A549 (cell line): ENCODE measurements around the gene SORCS2. TPM values are rescaled to one million over a fixed set of nuclear protein-coding genes. Genes with fewer than 3 reads are reported as not detected.

Experiments
- ATAC-seq, 2 experiments: fragments of 200-7000 bp in 1 of 2; fragments of >200 bp in 1 of 2; cut with Nextera tagmentation in 1 of 2; cut with Tn5 transposase in 1 of 2; 3 replicates each; pipeline versions ENCODE4 v1.8.0 to v1.9.1; 2018 to 2020; ENCODE audit warnings: mild to moderate bottlenecking in 1 of 2, moderate library complexity in 1 of 2
- CTCF ChIA-PET: fragments of 300-600 bp; sonication (Branson Sonifier 250); formaldehyde crosslinking; extraction: SDS; loops from one replicate; lab custom pipeline; 2021; ENCODE audit warnings: antibody characterized with exemption, inconsistent platforms; lab: Yijun Ruan, JAX
- POLR2A ChIA-PET: fragments of 350-600 bp; formaldehyde crosslinking; extraction: SDS; loops from one replicate; lab custom pipeline; 2021; ENCODE audit warnings: antibody characterized with exemption, inconsistent platforms; lab: Yijun Ruan, JAX
- DNase-seq, 2 experiments: peaks; one replicate each; pipeline versions ENCODE4 v3.0.0 to v3.0.0-alpha.2; 2011 to 2016; ENCODE audit warnings: low read depth in 1 of 2, low spot score in 1 of 2
- FAIRE-seq: peaks from 2 replicates; lab custom pipeline; 2011; peaks lifted over from hg19 to GRCh38; lab: Jason Lieb, UNC
- H3K27ac ChIP-seq, 2 experiments: fragments of >200 bp; sonication (Bioruptor Twin); formaldehyde crosslinking; 3 replicates each; pipeline ENCODE4 v1.5.1; 2016 to 2017
- H3K4me1 ChIP-seq: fragments of >200 bp; sonication (Bioruptor Twin); formaldehyde crosslinking; 3 replicates; pipeline ENCODE4 v1.6.1; 2016
- H3K4me2 ChIP-seq: fragments of >200 bp; sonication (Bioruptor Twin); formaldehyde crosslinking; 3 replicates; pipeline ENCODE4 v1.6.1; 2016
- H3K4me3 ChIP-seq: fragments of >200 bp; sonication (Bioruptor Twin); formaldehyde crosslinking; 3 replicates; pipeline ENCODE4 v1.5.1; 2016
- H3K9me3 ChIP-seq: fragments of >200 bp; sonication (Bioruptor Twin); formaldehyde crosslinking; 3 replicates; pipeline ENCODE4 v1.6.1; 2016
- BHLHE40 ChIP-seq: IDR thresholded peaks from 2 replicates; pipeline ENCODE4 v1.6.1; 2012; ENCODE audit warnings: low read depth, low read length, inconsistent platforms
- CHD2 ChIP-seq: fragments of 150-350 bp; IDR thresholded peaks from 2 replicates; pipeline ENCODE4 v1.6.1; 2014; ENCODE audit warnings: low read length; ENCODE audit not compliant: partially characterized antibody
- CTCF ChIP-seq: fragments of >200 bp; sonication (Bioruptor Twin); formaldehyde crosslinking; IDR thresholded peaks from 3 replicates; pipeline ENCODE4 v1.5.1; 2016
- E2F6 ChIP-seq: IDR thresholded peaks from 2 replicates; pipeline ENCODE4 v1.6.1; 2012; ENCODE audit warnings: low read depth, borderline replicate concordance
- EHF ChIP-seq: fragments of 250-450 bp; sonication (Bioruptor Pico); IDR thresholded peaks from 2 replicates; pipeline ENCODE4 v1.5.0; 2020; ENCODE audit warnings: mild to moderate bottlenecking
- FOSL2 ChIP-seq, 2 experiments: fragments of 450-650 bp in 1 of 2; fragments of >200 bp in 1 of 2; sonication (Bioruptor Twin) in 1 of 2; formaldehyde crosslinking; IDR thresholded peaks; 2 replicates each; pipeline versions ENCODE4 v1.5.0 to v1.6.1; 2016 to 2020; ENCODE audit warnings: mild to moderate bottlenecking in 1 of 2, moderate library complexity in 1 of 2
- FOXS1 ChIP-seq: fragments of 250-450 bp; sonication (Bioruptor Pico); IDR thresholded peaks from 2 replicates; pipeline ENCODE4 v1.5.0; 2020; ENCODE audit warnings: mild to moderate bottlenecking, moderate library complexity
- HEYL ChIP-seq: fragments of 250-450 bp; sonication (Bioruptor Pico); IDR thresholded peaks from 2 replicates; pipeline ENCODE4 v1.8.0; 2021; ENCODE audit warnings: mild to moderate bottlenecking, moderate library complexity
- HOXA7 ChIP-seq: fragments of 250-450 bp; sonication (Bioruptor Pico); IDR thresholded peaks from 2 replicates; pipeline ENCODE4 v1.5.0; 2020; ENCODE audit warnings: mild to moderate bottlenecking, moderate library complexity
- HOXB5 ChIP-seq: fragments of 250-450 bp; sonication (Bioruptor Pico); IDR thresholded peaks from 2 replicates; pipeline ENCODE4 v1.5.0; 2020; ENCODE audit warnings: mild to moderate bottlenecking, moderate library complexity
- JUN ChIP-seq, 2 experiments: fragments of >200 bp; sonication (Bioruptor Twin); formaldehyde crosslinking; IDR thresholded peaks; 2 replicates in 1 of 2; 3 replicates in 1 of 2; pipeline ENCODE4 v1.6.1; 2016 to 2017
- JUNB ChIP-seq: fragments of >200 bp; sonication (Bioruptor Twin); formaldehyde crosslinking; IDR thresholded peaks from 2 replicates; pipeline ENCODE4 v1.6.1; 2016
- MAFK ChIP-seq: fragments of 450-650 bp; IDR thresholded peaks from 2 replicates; pipeline ENCODE4 v1.6.1; 2014; ENCODE audit not compliant: partially characterized antibody
- NR3C1 ChIP-seq: fragments of >200 bp; sonication (Bioruptor Twin); formaldehyde crosslinking; IDR thresholded peaks from 3 replicates; pipeline ENCODE4 v1.6.1; 2017
- PHF8 ChIP-seq: fragments of 200-600 bp; sonication (generic); IDR thresholded peaks from 2 replicates; pipeline ENCODE4 v1.6.1; 2016; ENCODE audit warnings: low read depth, mild to moderate bottlenecking, antibody characterized with exemption, moderate library complexity, borderline replicate concordance
- RAD21 ChIP-seq, 2 experiments: fragments of >200 bp in 1 of 2; sonication (Bioruptor Twin) in 1 of 2; formaldehyde crosslinking in 1 of 2; IDR thresholded peaks in 1 of 2; conservative IDR thresholded peaks in 1 of 2; 2 replicates in 1 of 2; 3 replicates in 1 of 2; pipeline ENCODE4 v1.6.1; 2012 to 2018; ENCODE audit warnings: inconsistent platforms in 1 of 2
- RNF2 ChIP-seq: fragments of 200-600 bp; sonication (generic); IDR thresholded peaks from 2 replicates; pipeline ENCODE4 v1.6.1; 2016; ENCODE audit warnings: low read depth, mild to moderate bottlenecking, antibody characterized with exemption, moderate library complexity, borderline replicate concordance
- TFCP2L1 ChIP-seq: fragments of 250-450 bp; sonication (Bioruptor Pico); IDR thresholded peaks from 2 replicates; pipeline ENCODE4 v1.5.0; 2021; ENCODE audit warnings: mild to moderate bottlenecking
- ZSCAN20 ChIP-seq: fragments of 250-450 bp; sonication (Bioruptor Pico); IDR thresholded peaks from 2 replicates; pipeline ENCODE4 v1.8.0; 2022; ENCODE audit warnings: mild to moderate bottlenecking, moderate library complexity
- WGBS: methylation state at CpG from one replicate; pipeline ENCODE4 v1.1.6; 2017; ENCODE audit errors: missing lambda C conversion rate; 5-methylcytosine and 5-hydroxymethylcytosine counted together
- polyA plus RNA-seq, 4 experiments: library from polyadenylated mRNA; depleted of rRNA in 3 of 4; stranded (reverse); fragments of >200 nt; fragmentation: RNase III in 1 of 4; extraction: RNeasy Plus Mini Kit Qiagen cat#74134 plus additional on column Dnase treatment in 1 of 4; gene quantifications; 2 replicates in 3 of 4; 3 replicates in 1 of 4; pipeline ENCODE4 v1.2.3, GENCODE V29; 2011 to 2017
- TF ChIP-seq, protein P1 (sequence below): fragments of 250-450 bp; sonication (Bioruptor Pico); IDR thresholded peaks from 2 replicates; pipeline ENCODE4 v1.5.0; 2020; ENCODE audit warnings: low read depth, mild to moderate bottlenecking, moderate library complexity
- TF ChIP-seq, protein P2 (sequence below): fragments of >200 bp; sonication (Bioruptor Twin); formaldehyde crosslinking; IDR thresholded peaks from 2 replicates; pipeline ENCODE4 v1.6.1; 2016
- TF ChIP-seq, protein P3 (sequence below): fragments of >200 bp; sonication (Bioruptor Twin); formaldehyde crosslinking; IDR thresholded peaks from 3 replicates; pipeline ENCODE4 v1.6.1; 2016

SORCS2 gene
- polyA plus RNA-seq, 2 of the 4 experiments (the other 2 are of a cell fraction) = 1.4 to 4.6 TPM

GRCh38 chr4:7252051-7252450 lies 59.7 kb downstream of the SORCS2 start:
- CTCF ChIA-PET = interaction anchor here (2.1 kb wide), 1 partner anchor 44 kb away, joined by 4 read pairs; no protein-coding TSS in a partner anchor
- 72% methylated on average over 5 of the region's 7 CpGs for WGBS
- Histone ChIP-seq H3K4me2 (no peak overlapping the region), H3K4me3 (no peak overlapping the region), H3K9me3 (no peaks in the 10 kb centered on the region; the same call in 2 of the 3 replicates), H3K4me1 (no peaks in the 10 kb centered on the region), H3K27ac (no peak overlapping the region)
- ATAC-seq (no peak), DNase-seq (no peak), FAIRE-seq (no peak)
- no peak for TF ChIP-seq E2F6
- TF ChIP-seq EHF = no peak
- no peak for TF ChIP-seq JUNB
- TF ChIP-seq CTCF = no peak
- no peak for TF ChIP-seq ZSCAN20 (CRISPR knock-in tag)
- TF ChIP-seq CHD2 = no peak
- TF ChIP-seq HEYL (CRISPR knock-in tag) = no peak
- TF ChIP-seq, protein P1, sequence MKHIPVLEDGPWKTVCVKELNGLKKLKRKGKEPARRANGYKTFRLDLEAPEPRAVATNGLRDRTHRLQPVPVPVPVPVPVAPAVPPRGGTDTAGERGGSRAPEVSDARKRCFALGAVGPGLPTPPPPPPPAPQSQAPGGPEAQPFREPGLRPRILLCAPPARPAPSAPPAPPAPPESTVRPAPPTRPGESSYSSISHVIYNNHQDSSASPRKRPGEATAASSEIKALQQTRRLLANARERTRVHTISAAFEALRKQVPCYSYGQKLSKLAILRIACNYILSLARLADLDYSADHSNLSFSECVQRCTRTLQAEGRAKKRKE = no peak
- TF ChIP-seq JUN (IDR thresholded peaks at IDR 0.05) = no peak
- no peak for TF ChIP-seq NR3C1
- POLR2A ChIA-PET = no interaction called here

DNA sequence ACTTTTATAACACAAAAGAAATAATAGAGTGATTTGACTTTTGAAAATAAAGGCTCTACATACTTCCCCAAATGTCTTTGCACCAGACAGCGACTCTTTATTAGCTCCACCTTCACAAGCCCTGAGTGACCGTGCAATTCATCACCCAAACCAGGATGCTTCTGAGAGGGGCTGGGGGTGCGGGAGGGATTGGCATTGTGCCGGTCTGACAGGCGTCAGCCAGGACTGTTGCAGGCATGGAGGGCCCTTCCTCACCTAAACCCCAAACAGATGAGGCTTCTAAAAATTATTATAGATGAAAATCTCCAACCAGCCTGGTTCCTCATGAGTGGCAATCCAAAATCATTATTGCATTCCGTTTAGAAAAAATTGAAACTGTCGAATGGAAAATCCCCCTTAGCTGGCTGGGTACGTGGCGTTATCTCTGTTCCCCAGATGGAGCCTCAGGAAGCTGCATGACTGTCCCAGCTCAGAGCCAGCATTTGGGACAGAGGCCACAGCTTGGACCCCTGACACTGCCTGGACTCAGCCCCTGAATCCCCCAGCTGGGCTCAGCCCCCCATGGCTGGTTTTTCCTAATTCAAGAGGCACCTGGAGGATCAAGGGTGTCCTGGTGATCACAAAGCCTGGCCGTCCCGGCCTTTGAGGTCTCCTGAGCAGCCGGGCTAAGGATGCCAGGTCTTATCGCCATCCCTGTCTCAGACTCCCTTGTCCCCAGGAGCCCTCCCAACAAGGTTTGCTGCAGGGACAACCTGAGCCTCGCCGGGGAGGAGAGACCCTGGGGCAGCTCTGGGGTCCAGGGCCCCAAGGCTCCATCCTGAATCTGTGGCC lies 60.4 kb downstream of the SORCS2 start:
- ChIA-PET POLR2A (no interaction called here), CTCF (interaction anchor here (2.1 kb wide), 1 partner anchor 44 kb away, joined by 4 read pairs; no protein-coding TSS in a partner anchor)
- FAIRE-seq = no peak
- Histone ChIP-seq H3K9me3 (no peaks in the 10 kb centered on the region; the same call in 2 of the 3 replicates), H3K4me3 (no peak overlapping the region), H3K4me2 (no peak overlapping the region), H3K4me1 (no peaks in the 10 kb centered on the region), H3K27ac (no peak overlapping the region)
- DNase-seq = no peak
- no peak for ATAC-seq
- TF ChIP-seq PHF8 (no peak), HOXA7 (CRISPR knock-in tag) (no peak), FOSL2 (IDR thresholded peaks at IDR 0.05) (no peak), FOSL2 (CRISPR knock-in tag; IDR thresholded peaks at IDR 0.05) (no peak), MAFK (no peak), TFCP2L1 (CRISPR knock-in tag) (no peak), ZSCAN20 (CRISPR knock-in tag) (no peak)
- TF ChIP-seq, protein P1 = no peak
- 85% methylated on average over 9 of the region's 15 CpGs for WGBS

- Histone ChIP-seq H3K4me3 (no peak overlapping the region), H3K4me1 (no peaks in the 10 kb centered on the region), H3K9me3 (no peaks in the 10 kb centered on the region; the same call in 2 of the 3 replicates), H3K4me2 (no peak overlapping the region), H3K27ac (no peak overlapping the region)
- ChIA-PET CTCF (interaction anchor here (2.1 kb wide), 1 partner anchor 43 kb away, joined by 4 read pairs; no protein-coding TSS in a partner anchor), POLR2A (no interaction called here)
- 40% methylated on average over 3 of the region's 7 CpGs for WGBS
- FAIRE-seq (no peak), ATAC-seq (no peak), DNase-seq (no peak)
- TF ChIP-seq RAD21 (conservative IDR thresholded peaks at IDR 0.05 in 1 of 2, IDR thresholded peaks at IDR 0.05 in 1 of 2) = no peak
- TF ChIP-seq HEYL (CRISPR knock-in tag) = no peak
- TF ChIP-seq, protein P2, sequence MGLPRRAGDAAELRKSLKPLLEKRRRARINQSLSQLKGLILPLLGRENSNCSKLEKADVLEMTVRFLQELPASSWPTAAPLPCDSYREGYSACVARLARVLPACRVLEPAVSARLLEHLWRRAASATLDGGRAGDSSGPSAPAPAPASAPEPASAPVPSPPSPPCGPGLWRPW = no peak
- no peak for TF ChIP-seq ZSCAN20 (CRISPR knock-in tag)
- TF ChIP-seq HOXB5 = no peak
- no peak for TF ChIP-seq FOXS1 (CRISPR knock-in tag)
- TF ChIP-seq RNF2 = no peak
- TF ChIP-seq, protein P1 = no peak
- TF ChIP-seq, protein P3, sequence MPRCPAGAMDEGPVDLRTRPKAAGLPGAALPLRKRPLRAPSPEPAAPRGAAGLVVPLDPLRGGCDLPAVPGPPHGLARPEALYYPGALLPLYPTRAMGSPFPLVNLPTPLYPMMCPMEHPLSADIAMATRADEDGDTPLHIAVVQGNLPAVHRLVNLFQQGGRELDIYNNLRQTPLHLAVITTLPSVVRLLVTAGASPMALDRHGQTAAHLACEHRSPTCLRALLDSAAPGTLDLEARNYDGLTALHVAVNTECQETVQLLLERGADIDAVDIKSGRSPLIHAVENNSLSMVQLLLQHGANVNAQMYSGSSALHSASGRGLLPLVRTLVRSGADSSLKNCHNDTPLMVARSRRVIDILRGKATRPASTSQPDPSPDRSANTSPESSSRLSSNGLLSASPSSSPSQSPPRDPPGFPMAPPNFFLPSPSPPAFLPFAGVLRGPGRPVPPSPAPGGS = no peak
- TF ChIP-seq BHLHE40 = no peak
- no peak for TF ChIP-seq HOXA7 (CRISPR knock-in tag)
Observed at GRCh38 chr4:7253341-7253700, 61.0 kb downstream of the SORCS2 start.
